PC-9 (cell line): ENCODE measurements around the gene RNF114.

Experiments
- EZH2 ChIP-seq: fragments of 200-600 bp; sonication (generic); IDR thresholded peaks from 2 replicates; pipeline ENCODE4 v1.8.0; 2017; ENCODE audit warnings: antibody characterized with exemption, low read depth
- TF ChIP-seq, protein P1 (sequence below): fragments of 200-600 bp; sonication (generic); conservative IDR thresholded peaks from 2 replicates; pipeline ENCODE4 v1.6.1; 2017; ENCODE audit warnings: mixed run types, antibody characterized with exemption, mild to moderate bottlenecking, moderate library complexity

DNA sequence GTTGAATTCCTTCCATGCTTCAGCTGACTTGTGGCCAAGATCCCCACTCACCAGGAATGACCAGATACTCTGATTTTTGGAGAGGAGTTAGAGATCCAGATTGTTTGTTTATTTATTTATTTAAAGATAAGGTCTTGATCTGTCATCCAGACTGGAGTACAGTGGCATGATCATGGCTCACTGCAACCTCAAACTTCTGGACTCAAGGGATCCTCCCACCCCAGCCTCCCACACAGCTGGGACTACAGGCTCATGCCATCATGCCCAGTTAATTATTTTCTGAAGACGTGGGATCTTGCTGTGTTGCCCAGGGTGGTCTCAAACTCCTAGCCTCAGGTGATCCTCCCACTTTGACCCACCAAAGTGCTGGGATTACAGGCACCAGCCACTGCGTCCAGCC, 16.7 kb upstream of the RNF114 start:
- TF ChIP-seq, protein P1, sequence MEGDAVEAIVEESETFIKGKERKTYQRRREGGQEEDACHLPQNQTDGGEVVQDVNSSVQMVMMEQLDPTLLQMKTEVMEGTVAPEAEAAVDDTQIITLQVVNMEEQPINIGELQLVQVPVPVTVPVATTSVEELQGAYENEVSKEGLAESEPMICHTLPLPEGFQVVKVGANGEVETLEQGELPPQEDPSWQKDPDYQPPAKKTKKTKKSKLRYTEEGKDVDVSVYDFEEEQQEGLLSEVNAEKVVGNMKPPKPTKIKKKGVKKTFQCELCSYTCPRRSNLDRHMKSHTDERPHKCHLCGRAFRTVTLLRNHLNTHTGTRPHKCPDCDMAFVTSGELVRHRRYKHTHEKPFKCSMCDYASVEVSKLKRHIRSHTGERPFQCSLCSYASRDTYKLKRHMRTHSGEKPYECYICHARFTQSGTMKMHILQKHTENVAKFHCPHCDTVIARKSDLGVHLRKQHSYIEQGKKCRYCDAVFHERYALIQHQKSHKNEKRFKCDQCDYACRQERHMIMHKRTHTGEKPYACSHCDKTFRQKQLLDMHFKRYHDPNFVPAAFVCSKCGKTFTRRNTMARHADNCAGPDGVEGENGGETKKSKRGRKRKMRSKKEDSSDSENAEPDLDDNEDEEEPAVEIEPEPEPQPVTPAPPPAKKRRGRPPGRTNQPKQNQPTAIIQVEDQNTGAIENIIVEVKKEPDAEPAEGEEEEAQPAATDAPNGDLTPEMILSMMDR = no peak
- TF ChIP-seq EZH2 = no peak
